SU-DHL-6 (cell line): ENCODE measurements around the gene GLYR1.

Experiments
- CTCF ChIP-seq: fragments of 200-600 bp; sonication (generic); IDR thresholded peaks from one replicate; pipeline ENCODE4 v1.5.1; 2017; ENCODE audit warnings: antibody characterized with exemption, mild to moderate bottlenecking, low read length, moderate library complexity; ENCODE audit not compliant: insufficient read depth, poor library complexity, severe bottlenecking
- EZH2phosphoT487 ChIP-seq: fragments of 200-600 bp; sonication (generic), shearing (Covaris generic); conservative IDR thresholded peaks from 2 replicates; pipeline ENCODE4 v1.6.1; 2018; ENCODE audit warnings: mild to moderate bottlenecking, antibody characterized with exemption, low read length, moderate library complexity, mixed read lengths

- no peak for TF ChIP-seq CTCF
- TF ChIP-seq EZH2phosphoT487: no peak
Observed at GRCh38 chr16:4882000-4882632, 35.0 kb upstream of the GLYR1 start.
